ENCODE results near the gene EEFSEC. TPM values are rescaled to one million over a fixed set of nuclear protein-coding genes. Genes with fewer than 3 reads are reported as not detected.

EEFSEC gene
- total RNA-seq, 2 experiments from 2014 or later: 17.7 to 25.3 TPM

DNA sequence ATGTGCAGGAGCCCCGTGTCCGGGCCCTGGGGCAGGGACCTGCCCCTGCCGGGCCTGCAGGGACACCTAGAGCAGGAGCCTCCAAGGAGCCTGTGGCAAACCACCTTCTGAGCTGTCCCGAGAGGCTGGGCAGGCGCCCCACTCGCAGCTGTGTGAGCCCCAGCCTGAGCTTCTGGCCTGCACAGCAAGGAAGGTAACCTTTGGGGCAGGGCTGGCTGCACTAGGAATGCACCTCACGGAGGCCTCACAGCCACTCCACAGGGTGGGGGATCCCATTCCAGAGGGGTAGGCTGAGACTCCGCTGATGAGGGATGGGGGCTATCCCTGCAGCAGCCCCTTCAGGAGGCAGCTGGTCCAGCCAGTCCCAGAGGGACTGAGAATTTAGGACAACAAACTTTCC lies 245.3 kb downstream of the EEFSEC start:
- H2AFZ ChIP-seq (ENCODE audit: low read length): no peak overlapping the region
- no peaks in the 10 kb centered on the region for H3K79me2 ChIP-seq (ENCODE audit: insufficient read depth, low read depth, low read length)
- ChIA-PET CTCF (ENCODE audit: unreplicated experiment) (no interaction called here), POLR2A (interaction anchor here (0.5 kb wide), 1 partner anchor 719 kb away, joined by 3 read pairs; no protein-coding TSS in a partner anchor)
- no peak overlapping the region for H3K4me3 ChIP-seq (ENCODE audit: low read depth, low read length, poor library complexity, severe bottlenecking)
- no peaks in the 10 kb centered on the region for H3K9me2 ChIP-seq (ENCODE audit: insufficient read depth, low read length)
- no TSS peak for BruUV-seq (replicated peaks)
- TF ChIP-seq, protein P1, sequence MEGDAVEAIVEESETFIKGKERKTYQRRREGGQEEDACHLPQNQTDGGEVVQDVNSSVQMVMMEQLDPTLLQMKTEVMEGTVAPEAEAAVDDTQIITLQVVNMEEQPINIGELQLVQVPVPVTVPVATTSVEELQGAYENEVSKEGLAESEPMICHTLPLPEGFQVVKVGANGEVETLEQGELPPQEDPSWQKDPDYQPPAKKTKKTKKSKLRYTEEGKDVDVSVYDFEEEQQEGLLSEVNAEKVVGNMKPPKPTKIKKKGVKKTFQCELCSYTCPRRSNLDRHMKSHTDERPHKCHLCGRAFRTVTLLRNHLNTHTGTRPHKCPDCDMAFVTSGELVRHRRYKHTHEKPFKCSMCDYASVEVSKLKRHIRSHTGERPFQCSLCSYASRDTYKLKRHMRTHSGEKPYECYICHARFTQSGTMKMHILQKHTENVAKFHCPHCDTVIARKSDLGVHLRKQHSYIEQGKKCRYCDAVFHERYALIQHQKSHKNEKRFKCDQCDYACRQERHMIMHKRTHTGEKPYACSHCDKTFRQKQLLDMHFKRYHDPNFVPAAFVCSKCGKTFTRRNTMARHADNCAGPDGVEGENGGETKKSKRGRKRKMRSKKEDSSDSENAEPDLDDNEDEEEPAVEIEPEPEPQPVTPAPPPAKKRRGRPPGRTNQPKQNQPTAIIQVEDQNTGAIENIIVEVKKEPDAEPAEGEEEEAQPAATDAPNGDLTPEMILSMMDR (conservative IDR thresholded peaks at IDR 0.05; ENCODE audit: low read length): no peak
- TF ChIP-seq EZH2phosphoT487 (IDR thresholded peaks at IDR 0.05; ENCODE audit: borderline replicate concordance, low read depth, low read length): no peak
- intact Hi-C loops (cut with micrococcal nuclease; ENCODE audit: unreplicated experiment): no loop called here
- no peaks in the 10 kb centered on the region for H3K9me3 ChIP-seq (ENCODE audit: low read length)
- no peak for DNase-seq (ENCODE audit: low spot score)
- H4K20me1 ChIP-seq (ENCODE audit: insufficient read depth, low read length): no peaks in the 10 kb centered on the region; the same call in 1 of the 2 replicates
- H3K36me3 ChIP-seq (ENCODE audit: insufficient read depth, low read length): no peaks in the 10 kb centered on the region
- no peaks in the 10 kb centered on the region for H3K4me1 ChIP-seq (ENCODE audit: insufficient read depth, low read length, poor library complexity, severe bottlenecking)
- H3K27ac ChIP-seq (ENCODE audit: low read depth, low read length, poor library complexity, severe bottlenecking): no peak overlapping the region
- H3K4me2 ChIP-seq (ENCODE audit: low read length): no peak overlapping the region

DNA sequence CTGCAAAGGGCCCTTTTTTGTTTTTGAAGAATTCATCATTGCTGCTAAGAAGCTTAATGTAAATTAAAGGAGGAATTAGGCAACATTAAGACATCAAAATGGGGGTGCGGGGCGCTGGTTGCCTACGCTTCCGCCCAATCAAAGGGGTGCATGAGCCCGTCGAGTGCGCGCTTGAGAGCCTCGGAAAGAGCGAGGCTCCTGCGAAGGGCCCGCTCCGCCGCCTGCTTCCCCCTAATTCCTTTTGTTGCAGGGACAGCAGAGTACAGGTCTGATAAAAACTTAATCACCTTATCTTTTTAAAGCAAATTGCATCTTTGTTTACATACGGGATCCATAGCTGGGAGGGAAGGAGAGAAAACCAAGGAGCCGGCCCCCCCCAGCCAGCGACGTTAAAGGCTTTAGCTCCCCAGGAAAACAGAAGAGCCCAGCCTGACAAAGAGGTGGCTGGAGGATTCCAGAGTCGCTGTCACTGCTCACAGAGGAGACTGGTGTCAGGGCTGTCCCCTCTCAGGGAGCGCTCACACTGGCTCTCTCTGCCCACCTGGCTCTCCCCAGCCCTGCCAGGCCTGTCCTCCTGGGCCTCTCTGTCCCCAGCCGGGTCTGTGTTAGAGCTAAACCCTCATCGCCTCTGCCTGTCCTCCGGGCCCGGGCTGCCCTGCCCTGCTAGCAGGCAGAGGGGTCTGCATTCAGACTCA lies 246.1 kb downstream of the EEFSEC start:
- Histone ChIP-seq H3K9me3 (ENCODE audit: low read length) (no peaks in the 10 kb centered on the region), H3K4me2 (ENCODE audit: low read length) (no peak overlapping the region), H3K9me2 (ENCODE audit: insufficient read depth, low read length) (no peaks in the 10 kb centered on the region), H3K79me2 (ENCODE audit: insufficient read depth, low read depth, low read length) (no peaks in the 10 kb centered on the region), H3K27ac (ENCODE audit: low read depth, low read length, poor library complexity, severe bottlenecking) (no peak overlapping the region), H3K36me3 (ENCODE audit: insufficient read depth, low read length) (no peaks in the 10 kb centered on the region), H4K20me1 (ENCODE audit: insufficient read depth, low read length) (no peaks in the 10 kb centered on the region; the same call in 1 of the 2 replicates), H2AFZ (ENCODE audit: low read length) (no peak overlapping the region), H3K4me1 (ENCODE audit: insufficient read depth, low read length, poor library complexity, severe bottlenecking) (no peaks in the 10 kb centered on the region), H3K4me3 (ENCODE audit: low read depth, low read length, poor library complexity, severe bottlenecking) (no peak overlapping the region)
- TF ChIP-seq, protein P1 (conservative IDR thresholded peaks at IDR 0.05; ENCODE audit: low read length): no peak
- TF ChIP-seq EZH2phosphoT487 (IDR thresholded peaks at IDR 0.05; ENCODE audit: borderline replicate concordance, low read depth, low read length): no peak
- ChIA-PET CTCF (ENCODE audit: unreplicated experiment) (no interaction called here), POLR2A (no interaction called here)
- no peak for DNase-seq (ENCODE audit: low spot score)
- BruUV-seq (replicated peaks): no TSS peak
- intact Hi-C loops (cut with micrococcal nuclease; ENCODE audit: unreplicated experiment): no loop called here

DNA sequence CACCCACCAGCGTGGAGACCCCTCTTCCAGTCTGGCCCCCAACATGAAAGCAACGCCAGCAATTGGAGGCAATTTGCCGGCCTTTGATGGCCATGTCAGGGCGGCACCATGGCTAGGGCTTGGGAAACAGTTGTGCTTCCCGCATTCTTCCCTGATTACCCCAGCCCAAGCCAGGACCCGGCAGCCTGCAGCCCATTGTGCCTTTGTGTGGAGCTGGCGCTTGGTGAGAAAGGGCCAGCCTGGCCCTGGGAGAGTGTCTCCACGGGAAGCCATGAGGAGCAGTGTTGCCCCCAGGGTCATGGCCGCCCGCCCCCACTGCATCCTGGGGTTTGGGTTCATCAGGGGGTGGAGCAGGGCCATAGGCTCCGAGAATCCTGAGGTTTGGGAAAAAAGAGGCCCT lies 247.4 kb downstream of the EEFSEC start:
- no TSS peak for BruUV-seq (replicated peaks)

More for the DNA sequence above, 247.4 kb downstream of the EEFSEC start:
- TF ChIP-seq, protein P1 (conservative IDR thresholded peaks at IDR 0.05; ENCODE audit: low read length): no peak
- TF ChIP-seq EZH2phosphoT487 (IDR thresholded peaks at IDR 0.05; ENCODE audit: borderline replicate concordance, low read depth, low read length): no peak
- H3K79me2 ChIP-seq (ENCODE audit: insufficient read depth, low read depth, low read length): no peaks in the 10 kb centered on the region
- ChIA-PET CTCF (ENCODE audit: unreplicated experiment) (no interaction called here), POLR2A (no interaction called here)
- H3K9me2 ChIP-seq (ENCODE audit: insufficient read depth, low read length): no peaks in the 10 kb centered on the region
- H3K4me1 ChIP-seq (ENCODE audit: insufficient read depth, low read length, poor library complexity, severe bottlenecking): no peaks in the 10 kb centered on the region
- no peak overlapping the region for H3K4me3 ChIP-seq (ENCODE audit: low read depth, low read length, poor library complexity, severe bottlenecking)
- H2AFZ ChIP-seq (ENCODE audit: low read length): no peak overlapping the region
- H3K4me2 ChIP-seq (ENCODE audit: low read length): no peak overlapping the region
- H3K9me3 ChIP-seq (ENCODE audit: low read length): no peaks in the 10 kb centered on the region
- no peak for DNase-seq (ENCODE audit: low spot score)
- no peak overlapping the region for H3K27ac ChIP-seq (ENCODE audit: low read depth, low read length, poor library complexity, severe bottlenecking)
- no peaks in the 10 kb centered on the region for H3K36me3 ChIP-seq (ENCODE audit: insufficient read depth, low read length)
- no peaks in the 10 kb centered on the region; the same call in 1 of the 2 replicates for H4K20me1 ChIP-seq (ENCODE audit: insufficient read depth, low read length)
- intact Hi-C loops (cut with micrococcal nuclease; ENCODE audit: unreplicated experiment): no loop called here

Data from OCI-LY7 (cell line).